Testis (tissue), 3 donors: ENCODE data around the gene MXD1. TPM values are rescaled to one million over a fixed set of nuclear protein-coding genes. Genes with fewer than 3 reads are reported as not detected.

Experiments
- DNase-seq: peaks from one replicate; pipeline ENCODE4 v3.0.0-alpha.2; 2019
- H3K27ac ChIP-seq, 2 donors: fragments of 200-600 bp; sonication (generic); one replicate each; pipeline ENCODE4 v1.5.1; 2019
- H3K27me3 ChIP-seq: fragments of 200-600 bp; sonication (generic); one replicate; pipeline ENCODE4 v1.5.1; 2019
- H3K36me3 ChIP-seq: fragments of 200-600 bp; sonication (generic); one replicate; pipeline ENCODE4 v1.5.1; 2017; ENCODE audit warnings: low read depth; ENCODE audit errors: missing control alignments
- H3K4me1 ChIP-seq: fragments of 200-600 bp; sonication (generic); one replicate; pipeline ENCODE4 v1.5.1; 2019
- H3K4me3 ChIP-seq, 2 donors: fragments of 200-600 bp; sonication (generic); one replicate each; pipeline ENCODE4 v1.5.1; 2017 to 2019
- H3K9me3 ChIP-seq: fragments of 200-600 bp; sonication (generic); one replicate; pipeline ENCODE4 v1.5.1; 2017
- POLR2A ChIP-seq: fragments of 450-650 bp; IDR thresholded peaks from one replicate; pipeline ENCODE4 v1.6.1; 2017; ENCODE audit warnings: antibody characterized with exemption, mild to moderate bottlenecking, moderate library complexity
- WGBS, 2 donors: methylation state at CpG; one replicate each; pipeline ENCODE4 v1.1.5; 2018; 5-methylcytosine and 5-hydroxymethylcytosine counted together
- intact Hi-C: fragments of 100-400 bp; cut with DNase I; formaldehyde crosslinking; loops from one replicate; pipeline ENCODE4 v1.15.1; 2023; ENCODE audit warnings: low total_unique reads
- polyA plus RNA-seq: library from polyadenylated mRNA; stranded (reverse); fragments of 350-450 nt; fragmentation: Illumina TruSeq; extraction: RNeasy Lipid Tissue Mini Kit (QIAGEN cat#74804); gene quantifications from one replicate; pipeline ENCODE4 v1.2.3, GENCODE V29; 2014; ENCODE audit warnings: low read depth, low replicate concordance; ENCODE audit not compliant: insufficient read depth
- total RNA-seq, 2 donors: library from RNA; depleted of rRNA; stranded (reverse); fragments of >200 nt; gene quantifications; one replicate each; pipeline ENCODE4 v1.2.3, GENCODE V29; 2016
- TF ChIP-seq, protein P1 (sequence below), 3 experiments: fragments of 450-650 bp in 2 of 3; fragments of 200-600 bp in 1 of 3; sonication (generic) in 1 of 3; IDR thresholded peaks; one replicate each; pipeline ENCODE4 v1.5.1; 2016 to 2019; ENCODE audit warnings: antibody characterized with exemption in 3 of 3, mild to moderate bottlenecking in 2 of 3, moderate library complexity in 1 of 3

MXD1 gene
- total and polyA plus RNA-seq, 3 donors from 2014 or later, result 8.4 to 16.8 (median 11.0) TPM

DNA sequence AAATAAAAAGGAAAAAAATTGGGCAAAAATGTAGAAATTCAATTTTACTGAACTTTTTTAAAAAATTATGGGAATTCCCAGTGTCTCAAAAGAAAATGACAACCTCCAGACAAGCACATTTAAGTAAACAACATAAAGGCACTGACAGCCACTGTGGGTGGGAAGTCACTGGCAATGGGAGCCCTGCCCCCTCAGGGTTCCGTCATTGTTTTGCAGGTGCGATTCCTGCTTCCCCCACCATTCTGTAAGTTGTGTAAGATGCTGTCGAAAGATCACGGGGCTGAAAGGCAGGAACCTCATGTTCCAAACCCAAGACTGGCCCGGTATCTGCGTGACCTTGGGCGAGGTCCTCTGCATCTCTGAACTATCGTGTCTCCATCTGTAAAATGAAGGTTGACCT, 62.3 kb downstream of the MXD1 start:
- H3K36me3 ChIP-seq, result no peaks in the 10 kb centered on the region
- H3K9me3 ChIP-seq, result no peaks in the 10 kb centered on the region
- 74 to 80% methylated on average over 8 of the region's 8 CpGs for whole genome bisulfite sequencing, 2 donors
- no peaks in the 10 kb centered on the region for H3K27me3 ChIP-seq
- DNase-seq, result no peak
- no peaks in the 10 kb centered on the region for H3K4me1 ChIP-seq
- H3K27ac ChIP-seq, result no peak overlapping the region
- TF ChIP-seq, protein P1, sequence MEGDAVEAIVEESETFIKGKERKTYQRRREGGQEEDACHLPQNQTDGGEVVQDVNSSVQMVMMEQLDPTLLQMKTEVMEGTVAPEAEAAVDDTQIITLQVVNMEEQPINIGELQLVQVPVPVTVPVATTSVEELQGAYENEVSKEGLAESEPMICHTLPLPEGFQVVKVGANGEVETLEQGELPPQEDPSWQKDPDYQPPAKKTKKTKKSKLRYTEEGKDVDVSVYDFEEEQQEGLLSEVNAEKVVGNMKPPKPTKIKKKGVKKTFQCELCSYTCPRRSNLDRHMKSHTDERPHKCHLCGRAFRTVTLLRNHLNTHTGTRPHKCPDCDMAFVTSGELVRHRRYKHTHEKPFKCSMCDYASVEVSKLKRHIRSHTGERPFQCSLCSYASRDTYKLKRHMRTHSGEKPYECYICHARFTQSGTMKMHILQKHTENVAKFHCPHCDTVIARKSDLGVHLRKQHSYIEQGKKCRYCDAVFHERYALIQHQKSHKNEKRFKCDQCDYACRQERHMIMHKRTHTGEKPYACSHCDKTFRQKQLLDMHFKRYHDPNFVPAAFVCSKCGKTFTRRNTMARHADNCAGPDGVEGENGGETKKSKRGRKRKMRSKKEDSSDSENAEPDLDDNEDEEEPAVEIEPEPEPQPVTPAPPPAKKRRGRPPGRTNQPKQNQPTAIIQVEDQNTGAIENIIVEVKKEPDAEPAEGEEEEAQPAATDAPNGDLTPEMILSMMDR (IDR thresholded peaks at IDR 0.05), result no peak
- TF ChIP-seq POLR2A, result no peak
- intact Hi-C loops, result no loop called here
- H3K4me3 ChIP-seq, result no peak overlapping the region

DNA sequence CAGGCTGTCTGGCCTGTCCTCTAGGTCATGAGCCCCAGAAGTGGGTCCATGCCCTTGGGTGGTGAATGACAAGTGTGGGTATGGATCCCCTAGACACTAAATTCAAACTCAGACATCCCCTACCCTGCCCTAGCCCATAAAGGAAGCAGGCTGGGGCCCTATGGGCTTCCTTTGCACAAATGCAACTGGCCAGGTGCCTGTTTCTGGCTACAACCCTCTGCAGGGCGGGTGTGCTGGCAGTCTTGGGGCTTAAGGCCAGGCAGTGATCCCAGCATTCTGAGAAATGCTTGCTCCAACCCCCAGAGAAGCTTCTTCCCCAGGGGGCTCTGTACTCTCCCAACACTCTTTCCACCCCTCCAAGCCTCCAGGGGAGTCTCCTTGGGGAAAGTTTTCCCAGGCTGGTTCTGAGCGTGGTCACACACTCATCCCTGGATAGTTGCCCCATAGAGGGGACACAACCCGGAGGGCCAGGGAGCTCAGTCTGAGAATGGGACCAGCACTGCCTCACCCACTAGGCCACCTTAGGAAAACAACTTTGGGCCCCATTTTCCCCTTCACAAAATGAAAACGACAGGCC, 63.1 kb downstream of the MXD1 start:
- H3K9me3 ChIP-seq, result no peaks in the 10 kb centered on the region
- no peaks in the 10 kb centered on the region for H3K36me3 ChIP-seq
- 88% methylated on average over 4 of the region's 4 CpGs; no CpG with 5 or more reads in 1 of the 2 donors for WGBS, 2 donors
- no peak overlapping the region for H3K4me3 ChIP-seq
- H3K27ac ChIP-seq, result no peak overlapping the region
- no peaks in the 10 kb centered on the region for H3K4me1 ChIP-seq
- intact Hi-C loops, result no loop called here
- no peaks in the 10 kb centered on the region for H3K27me3 ChIP-seq
- TF ChIP-seq, protein P1 (IDR thresholded peaks at IDR 0.05), result no peak
- no peak for TF ChIP-seq POLR2A
- no peak for DNase-seq

DNA sequence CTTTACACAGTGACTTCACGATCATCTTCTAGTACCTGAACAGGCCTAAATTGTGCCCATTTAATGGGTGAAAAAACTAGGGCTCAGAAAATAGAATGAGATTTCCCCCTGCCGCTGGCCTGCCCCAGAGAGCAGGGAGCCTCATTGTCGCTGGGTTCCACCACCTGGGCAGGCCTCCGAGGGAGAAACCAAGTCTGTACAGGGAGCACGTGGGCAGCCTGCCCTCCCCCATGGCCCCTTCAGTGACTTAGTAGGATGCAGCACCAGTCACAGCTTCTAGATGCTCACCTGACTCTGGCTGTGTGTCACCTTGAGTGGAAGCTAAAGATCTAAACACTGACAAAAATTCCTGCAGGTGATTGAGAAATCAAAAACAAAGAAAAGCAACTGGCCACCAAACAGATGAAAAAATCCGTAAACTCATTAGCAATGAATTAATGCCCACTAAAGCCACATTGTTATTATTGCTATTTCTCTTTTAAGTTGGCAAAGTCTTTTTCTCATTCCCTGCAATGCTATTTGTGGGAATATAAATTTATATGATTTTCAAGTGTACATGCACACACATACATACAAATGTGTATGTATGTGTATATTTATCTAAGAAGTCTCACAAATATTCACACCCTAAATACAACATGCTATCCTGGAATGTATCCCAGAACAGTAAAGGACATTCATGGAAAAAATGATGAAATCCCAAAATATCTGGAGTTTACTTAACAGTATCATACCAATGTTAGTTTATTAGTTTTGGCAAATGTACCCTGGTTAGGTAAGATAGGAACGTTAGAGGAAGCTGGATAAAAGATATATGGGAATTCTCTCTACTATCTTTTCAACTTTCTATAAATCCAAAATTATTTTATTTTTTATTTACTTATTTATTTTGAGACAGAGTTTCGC, 65.2 kb downstream of the MXD1 start:
- H3K4me3 ChIP-seq, result no peak overlapping the region
- intact Hi-C loops, result no loop called here
- no peaks in the 10 kb centered on the region for H3K36me3 ChIP-seq
- TF ChIP-seq, protein P1 (IDR thresholded peaks at IDR 0.05), result no peak
- no peak for TF ChIP-seq POLR2A
- no peak for DNase-seq
- H3K9me3 ChIP-seq, result no peaks in the 10 kb centered on the region
- no peaks in the 10 kb centered on the region for H3K27me3 ChIP-seq
- no peak overlapping the region for H3K27ac ChIP-seq
- no peaks in the 10 kb centered on the region for H3K4me1 ChIP-seq
- 79 to 88% methylated on average over 8 of the region's 8 CpGs for WGBS, 2 donors

DNA sequence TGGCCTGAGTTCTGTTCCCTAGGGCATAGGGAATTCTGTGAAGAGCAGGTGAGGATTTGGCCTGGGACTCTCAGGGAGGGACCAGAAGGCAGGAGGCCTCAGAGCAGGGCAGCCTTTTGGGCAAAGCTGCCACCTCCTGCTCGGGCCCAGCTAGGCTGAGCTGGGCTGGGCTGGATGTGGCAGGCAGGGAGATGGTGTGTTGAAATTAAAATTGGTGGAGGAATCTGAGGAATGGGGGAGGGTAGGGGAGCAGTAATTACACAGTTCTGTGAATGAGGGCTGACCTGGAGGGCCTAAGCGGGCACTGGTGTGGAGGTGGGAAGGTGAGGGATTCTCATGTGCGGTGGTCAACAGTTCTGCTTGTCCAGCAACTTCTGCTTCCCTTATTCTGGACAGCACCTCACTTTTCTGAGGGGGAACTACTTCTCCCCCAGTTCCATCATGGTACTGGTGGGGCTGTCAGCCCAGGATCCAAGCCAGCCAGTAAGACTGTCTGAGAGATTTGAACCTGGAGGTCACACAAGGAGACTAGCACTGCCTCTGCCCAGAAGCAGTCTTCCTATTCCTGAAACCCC, 68.6 kb downstream of the MXD1 start:
- TF ChIP-seq, protein P1 (IDR thresholded peaks at IDR 0.05), result no peak
- WGBS, 2 donors, result 77 to 94% methylated on average over 3 of the region's 3 CpGs
- intact Hi-C loops, result no loop called here
- no peaks in the 10 kb centered on the region for H3K27me3 ChIP-seq
- H3K4me1 ChIP-seq, result no peaks in the 10 kb centered on the region
- no peak for DNase-seq
- no peaks in the 10 kb centered on the region for H3K36me3 ChIP-seq
- no peak overlapping the region for H3K27ac ChIP-seq
- H3K4me3 ChIP-seq, result no peak overlapping the region
- no peaks in the 10 kb centered on the region for H3K9me3 ChIP-seq
